Endothelial cell of hepatic sinusoid (primary cell): ENCODE data around the gene PARP3.

Experiments used
- in situ Hi-C: cut with HindIII; loops from 2 replicates; pipeline ENCODE4 v1.10.0; 2017; ENCODE audit warnings: low sequenced_read_pairs

Gene PARP3

DNA sequence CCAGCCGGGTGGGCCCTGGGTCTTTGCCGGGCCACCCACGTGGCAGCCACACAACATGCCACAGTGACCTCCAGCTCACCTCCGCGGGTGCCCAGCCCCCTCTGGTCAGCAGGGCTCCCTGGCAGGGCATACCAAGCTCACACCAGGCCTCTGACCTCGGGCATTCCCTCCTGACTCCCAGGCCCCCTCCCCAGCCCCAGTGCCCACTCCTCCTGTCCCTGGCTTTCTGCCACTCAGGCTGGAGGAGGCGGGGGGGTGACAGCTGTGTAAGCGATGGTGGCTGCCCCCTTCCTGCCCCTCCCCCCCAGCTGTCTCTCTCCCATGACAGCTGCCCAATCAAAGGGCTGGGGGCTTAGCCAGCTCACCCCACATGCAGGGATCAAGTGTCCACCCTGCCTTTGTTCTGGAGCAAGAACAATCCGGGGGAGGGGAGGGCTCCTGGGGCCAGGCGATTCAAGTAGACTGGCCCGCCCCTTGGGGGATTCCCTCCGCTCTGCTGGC is 21.8 kb downstream of the PARP3 start:
- in situ Hi-C loops, result loop anchor here (10.0 kb wide), 2 partner anchors 69 to 131 kb away; no protein-coding TSS in a partner anchor

DNA sequence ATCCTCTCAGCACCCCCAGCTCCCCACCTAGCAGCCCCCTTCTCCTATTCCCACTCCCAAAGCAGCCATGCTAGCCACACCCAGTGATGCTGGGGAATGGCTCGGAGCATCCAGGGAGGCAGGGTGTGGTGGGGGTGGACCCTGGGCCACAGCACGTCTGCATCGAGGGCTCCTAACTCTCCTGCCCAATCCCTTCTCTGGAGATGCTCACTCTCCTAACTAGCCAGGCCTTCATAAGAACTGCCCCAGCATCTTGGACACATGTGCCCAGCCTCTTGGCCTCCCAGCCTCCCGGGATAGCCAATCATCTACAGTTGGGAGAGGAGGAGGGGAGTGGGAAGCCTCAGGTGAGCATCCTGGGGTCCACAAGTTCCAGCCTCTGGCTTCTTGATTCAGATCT is 22.4 kb downstream of the PARP3 start:
- in situ Hi-C loops, result loop anchor here (10.0 kb wide), 2 partner anchors 70 to 130 kb away; no protein-coding TSS in a partner anchor

DNA sequence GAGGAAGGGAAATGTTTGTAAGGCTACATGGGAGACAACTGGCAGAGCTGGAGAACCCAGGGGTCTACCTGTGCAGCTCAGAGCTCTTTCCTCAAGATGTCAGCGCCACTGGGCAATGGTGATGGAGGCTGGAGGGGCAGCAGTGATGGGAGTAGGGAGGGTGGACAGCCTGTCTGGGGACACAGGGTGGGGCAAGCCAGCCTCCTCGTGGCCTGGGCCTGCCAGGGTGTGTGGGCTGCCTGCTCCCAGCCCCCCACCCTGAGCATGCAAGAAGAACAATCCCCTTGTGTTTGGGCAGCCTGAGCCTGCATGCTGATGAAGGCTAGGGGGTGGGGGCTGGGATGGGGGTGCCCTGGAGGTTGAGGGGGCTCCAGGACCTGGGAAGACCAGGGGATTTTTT is 23.9 kb downstream of the PARP3 start:
- in situ Hi-C loops, result loop anchor here (10.0 kb wide), 2 partner anchors 71 to 129 kb away; no protein-coding TSS in a partner anchor

DNA sequence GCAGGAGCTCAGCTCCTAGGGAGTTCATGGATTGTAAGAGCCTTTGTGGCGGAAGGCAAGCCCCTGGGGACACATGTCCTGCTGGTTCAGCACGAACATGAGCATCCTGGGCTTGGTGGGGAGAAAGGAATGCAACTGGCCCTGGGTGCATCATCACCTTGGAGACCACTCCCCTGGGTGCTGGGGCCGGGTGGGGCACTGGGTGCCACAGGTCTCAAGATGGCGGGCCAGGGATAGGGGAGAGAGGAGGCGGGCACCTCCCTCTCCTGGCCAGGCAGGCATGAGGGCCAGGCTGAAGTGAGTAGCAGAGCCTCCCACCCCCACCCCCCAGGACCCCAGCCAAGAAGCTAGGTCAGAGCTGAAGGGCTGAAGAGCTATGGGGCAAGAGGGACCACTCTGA is 24.3 kb downstream of the PARP3 start:
- in situ Hi-C loops, result loop anchor here (10.0 kb wide), 2 partner anchors 72 to 128 kb away; no protein-coding TSS in a partner anchor

DNA sequence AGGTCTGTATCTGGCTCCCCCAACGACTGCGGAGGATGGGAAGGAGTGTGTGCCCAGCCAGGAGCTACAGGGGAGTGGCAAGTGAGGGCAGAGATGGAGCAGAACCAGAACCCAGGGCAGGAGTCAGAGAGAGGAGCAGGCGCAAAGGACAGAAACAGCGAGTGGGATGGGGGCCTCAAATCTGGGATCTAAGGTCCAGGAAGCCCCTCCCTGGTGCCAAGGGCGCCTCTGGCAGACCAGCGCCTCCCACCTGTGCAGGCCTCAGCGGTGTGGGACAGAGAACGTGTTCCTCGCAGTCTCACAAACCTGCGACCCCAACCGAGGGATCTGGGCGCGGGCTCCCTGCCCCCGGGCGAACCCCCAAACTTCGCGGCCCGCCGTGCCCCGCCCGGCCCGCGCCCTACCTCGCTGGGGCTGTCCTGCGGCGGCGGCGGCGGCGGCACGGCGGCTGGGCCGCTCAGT is 24.8 kb downstream of the PARP3 start:
- in situ Hi-C loops, result loop anchor here (10.0 kb wide), 2 partner anchors 72 to 128 kb away; no protein-coding TSS in a partner anchor

- in situ Hi-C loops, result loop anchor here (10.0 kb wide), 2 partner anchors 73 to 127 kb away; no protein-coding TSS in a partner anchor
Observed at GRCh38 chr3:51967384-51968169, 25.4 kb downstream of the PARP3 start, which contains the start of gene PCBP4. Gene PCBP4, minus strand, starts transcription at chr3:51967454. Its CDS starts 6,214 bp downstream, at chr3:51961240.

GRCh38 chr3:51968170-51968775 is 26.1 kb downstream of the PARP3 start:
- in situ Hi-C loops, result loop anchor here (10.0 kb wide), 2 partner anchors 73 to 127 kb away; no protein-coding TSS in a partner anchor

DNA sequence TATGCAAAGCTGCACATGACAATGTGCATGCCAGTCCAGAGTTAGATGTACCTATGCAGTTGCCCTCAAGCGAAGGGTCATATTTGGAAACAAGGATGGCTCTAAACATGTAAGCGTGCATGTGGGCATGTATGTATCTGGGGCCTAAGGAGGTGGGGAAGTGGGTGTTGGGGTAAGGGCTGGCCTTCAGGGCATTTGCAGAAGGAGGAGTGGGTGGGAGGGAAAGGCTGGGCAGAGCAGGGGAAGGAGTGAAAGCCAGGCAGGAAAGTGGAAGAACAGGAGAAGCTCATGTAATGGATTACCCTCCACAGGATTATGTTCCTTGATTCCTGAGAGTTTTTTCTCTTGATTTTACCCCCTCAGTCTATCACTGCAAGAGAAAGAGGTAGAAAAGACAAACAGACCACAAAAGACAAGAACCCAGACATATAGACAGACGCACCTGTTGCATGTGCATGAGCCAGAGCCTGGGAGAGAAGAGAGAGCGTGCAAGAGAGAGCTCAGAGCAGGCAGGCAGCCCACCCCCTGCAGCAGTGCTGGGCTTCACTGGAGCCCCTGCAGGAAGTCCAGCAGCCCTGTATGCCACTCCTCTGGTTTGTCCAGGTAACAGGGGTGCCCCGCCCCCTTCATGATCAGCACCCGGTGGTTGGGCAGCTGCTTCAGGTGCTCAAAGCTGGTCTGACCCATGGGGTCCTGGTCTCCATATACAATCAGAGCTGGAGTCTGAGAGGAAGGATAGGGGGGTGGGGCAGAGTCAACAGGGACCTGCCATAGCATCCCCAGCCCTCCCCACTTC is 26.9 kb downstream of the PARP3 start:
- in situ Hi-C loops, result loop anchor here (10.0 kb wide), 2 partner anchors 74 to 126 kb away; no protein-coding TSS in a partner anchor

DNA sequence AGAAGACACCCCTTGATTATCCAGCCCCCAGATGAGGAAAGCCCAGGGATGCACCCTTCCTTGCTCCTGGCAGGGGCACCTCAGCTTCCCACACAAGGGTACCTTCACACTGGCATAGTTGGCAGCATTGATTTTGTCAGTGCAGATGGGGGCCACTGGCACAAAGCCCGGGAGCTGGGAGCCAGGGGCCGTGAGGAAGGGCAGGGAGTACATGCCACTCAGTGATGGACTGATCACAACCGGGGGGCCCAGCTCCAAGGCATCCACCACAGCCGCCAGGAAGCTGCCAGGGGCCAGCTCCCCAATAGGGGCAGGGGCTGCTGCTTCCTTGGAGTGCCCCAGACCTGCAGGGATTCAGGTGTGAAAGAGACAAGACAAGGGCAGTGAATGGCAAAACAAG is 27.7 kb downstream of the PARP3 start:
- in situ Hi-C loops, result loop anchor here (10.0 kb wide), 2 partner anchors 75 to 125 kb away; no protein-coding TSS in a partner anchor

- in situ Hi-C loops, result no loop called here
Observed at GRCh38 chr3:51970606-51971300, 28.6 kb downstream of the PARP3 start.

GRCh38 chr3:51971350-51971749 is 29.2 kb downstream of the PARP3 start:
- in situ Hi-C loops, result no loop called here

DNA sequence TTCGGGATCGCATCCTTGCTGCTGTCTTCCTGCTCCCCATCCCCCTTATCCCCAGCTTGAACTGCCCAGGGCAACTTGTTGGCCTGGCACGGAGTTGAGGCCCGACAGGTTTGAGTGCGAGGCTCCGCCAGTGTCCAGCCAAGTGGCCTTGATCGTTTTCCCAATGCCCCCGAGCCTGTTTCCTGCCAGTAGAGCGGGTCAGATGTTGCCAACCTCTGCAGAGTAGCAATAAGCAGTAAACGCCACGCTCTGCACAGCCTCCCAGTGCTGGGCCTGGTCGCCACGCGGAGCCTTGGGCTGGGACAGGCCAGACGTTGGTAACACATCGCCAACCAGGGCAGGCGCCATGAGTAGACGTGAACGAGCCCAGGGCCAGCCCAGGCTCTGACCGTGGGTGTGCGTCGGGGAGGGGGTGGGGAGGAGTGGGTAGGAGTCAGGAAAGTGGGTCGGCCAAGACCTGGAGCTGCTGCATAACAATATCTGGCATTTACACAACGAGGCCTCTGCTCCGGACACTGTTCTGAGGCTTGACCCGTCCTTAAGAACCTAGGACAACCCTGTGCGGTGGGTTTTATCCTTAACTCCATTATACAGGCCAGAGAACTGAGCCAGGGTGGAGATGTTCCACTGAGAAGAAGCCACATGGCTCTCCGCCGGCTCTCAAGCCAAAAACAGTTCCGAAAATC is 32.3 kb downstream of the PARP3 start:
- in situ Hi-C loops, result no loop called here

DNA sequence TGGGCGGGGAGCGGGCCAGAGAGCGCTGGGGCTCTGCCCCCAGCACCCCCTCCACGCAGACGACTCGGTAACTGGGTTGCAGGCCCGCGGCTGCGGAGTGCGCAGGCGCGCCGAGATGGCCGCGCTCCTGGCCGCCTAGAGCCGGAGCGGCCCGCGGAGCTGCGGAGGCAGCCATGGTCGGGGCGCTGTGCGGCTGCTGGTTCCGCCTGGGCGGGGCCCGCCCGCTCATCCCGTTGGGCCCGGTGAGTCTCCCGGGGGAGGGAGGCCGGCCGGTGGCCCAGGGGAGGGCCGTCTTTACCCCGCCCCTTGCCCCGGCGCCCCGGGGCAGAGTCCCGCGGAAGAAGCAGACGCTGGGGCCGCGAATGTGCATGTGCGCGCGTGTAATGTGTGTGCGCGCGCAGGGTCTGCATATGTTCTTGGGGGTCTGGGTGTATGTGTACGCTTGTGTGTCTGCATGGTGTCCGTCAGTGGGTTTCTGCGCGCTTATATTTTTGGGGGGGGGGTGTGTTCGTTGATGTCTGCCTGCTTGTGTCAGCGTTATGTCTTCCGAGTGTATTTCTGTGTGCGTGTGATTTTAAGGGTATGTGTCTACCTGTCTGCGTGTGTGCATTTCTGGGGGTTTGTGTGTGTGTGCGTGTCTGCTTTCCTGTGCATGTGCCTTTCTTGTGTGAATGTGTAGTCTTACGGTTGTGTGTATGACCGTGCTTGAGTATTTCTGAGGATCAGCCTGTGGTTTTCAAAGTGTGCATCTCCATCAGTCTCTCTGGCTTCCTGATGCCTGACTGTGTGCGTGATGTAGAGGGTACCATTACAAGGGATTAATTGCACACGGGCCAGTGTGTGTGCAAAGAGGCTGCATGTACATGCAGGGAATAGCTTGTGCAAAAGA is 33.0 kb downstream of the PARP3 start, which contains the start of gene ABHD14A:
ABHD14A (plus strand) TSS at position 102 of the 889 bp plus-strand sequence; CDS start at position 174, 72 bp downstream.
- in situ Hi-C loops, result no loop called here

GRCh38 chr3:51975852-51976549 is 33.8 kb downstream of the PARP3 start:
- in situ Hi-C loops, result no loop called here

- in situ Hi-C loops, result no loop called here
Observed at GRCh38 chr3:51977446-51978142, 35.4 kb downstream of the PARP3 start.

- in situ Hi-C loops, result no loop called here
Observed at GRCh38 chr3:51978143-51978502, 36.0 kb downstream of the PARP3 start.

GRCh38 chr3:51980253-51980652 is 38.1 kb downstream of the PARP3 start:
- in situ Hi-C loops, result no loop called here
